Activated CD8-positive, alpha-beta memory T cell treated with anti-CD3 and anti-CD28 coated beads, Interleukin-2, amount 50 U/mL, for 24 hours (primary cell): ENCODE data around the gene C9orf50.

ENCODE experiments used
- DNase-seq: peaks from one replicate; pipeline ENCODE4 v3.0.0-alpha.2; 2020; ENCODE audit errors: extremely low read depth

Gene C9orf50

DNA sequence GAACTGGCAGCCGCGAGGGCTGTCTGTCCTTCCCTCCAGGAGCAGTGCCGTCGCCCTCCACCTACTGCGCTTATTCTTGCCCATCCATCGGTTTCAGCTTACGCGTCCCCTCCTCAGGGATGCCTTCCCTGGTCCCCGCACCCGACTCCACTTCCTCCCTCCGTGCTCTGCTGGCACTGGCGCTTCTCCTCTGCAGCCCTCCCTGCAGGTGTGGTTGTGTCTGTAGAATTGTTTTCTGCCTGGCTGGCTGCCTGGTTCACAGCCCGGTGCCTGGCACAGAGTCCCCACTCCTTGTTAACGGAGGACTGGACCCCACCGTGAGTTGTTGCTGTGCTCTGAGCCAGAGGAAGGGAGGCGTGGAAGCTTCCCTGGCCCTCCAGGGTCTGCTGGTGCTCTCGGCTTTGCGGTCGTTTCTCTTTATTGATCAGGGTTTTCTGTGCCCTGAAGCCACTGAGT is 10.8 kb upstream of the C9orf50 start:
- no peak for DNase-seq

- DNase-seq = no peak
Measured at GRCh38 chr9:129630967-129631673, 10.2 kb upstream of the C9orf50 start.

- DNase-seq = no peak
Measured at GRCh38 chr9:129629251-129629820, 8.4 kb upstream of the C9orf50 start.

DNA sequence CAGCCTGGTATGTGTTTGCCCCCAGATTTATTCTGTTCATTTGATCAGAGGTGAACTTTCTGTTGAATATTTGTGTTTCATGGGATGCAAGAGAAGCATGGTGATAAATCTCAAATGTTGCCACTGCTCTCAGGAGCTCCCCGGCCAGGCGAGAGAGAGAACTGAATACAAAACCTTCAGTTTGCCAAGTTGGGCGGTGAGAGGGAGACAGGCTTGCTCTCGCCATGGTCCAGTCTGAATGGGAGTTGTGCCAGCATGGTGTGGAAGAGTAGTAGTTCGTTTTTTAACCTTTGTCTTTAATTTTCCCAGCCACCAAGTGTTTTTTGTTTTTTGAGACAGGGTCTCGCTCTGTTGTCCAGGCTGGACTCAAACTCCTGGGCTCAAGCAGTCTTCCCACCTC is 7.8 kb upstream of the C9orf50 start:
- DNase-seq = no peak

DNA sequence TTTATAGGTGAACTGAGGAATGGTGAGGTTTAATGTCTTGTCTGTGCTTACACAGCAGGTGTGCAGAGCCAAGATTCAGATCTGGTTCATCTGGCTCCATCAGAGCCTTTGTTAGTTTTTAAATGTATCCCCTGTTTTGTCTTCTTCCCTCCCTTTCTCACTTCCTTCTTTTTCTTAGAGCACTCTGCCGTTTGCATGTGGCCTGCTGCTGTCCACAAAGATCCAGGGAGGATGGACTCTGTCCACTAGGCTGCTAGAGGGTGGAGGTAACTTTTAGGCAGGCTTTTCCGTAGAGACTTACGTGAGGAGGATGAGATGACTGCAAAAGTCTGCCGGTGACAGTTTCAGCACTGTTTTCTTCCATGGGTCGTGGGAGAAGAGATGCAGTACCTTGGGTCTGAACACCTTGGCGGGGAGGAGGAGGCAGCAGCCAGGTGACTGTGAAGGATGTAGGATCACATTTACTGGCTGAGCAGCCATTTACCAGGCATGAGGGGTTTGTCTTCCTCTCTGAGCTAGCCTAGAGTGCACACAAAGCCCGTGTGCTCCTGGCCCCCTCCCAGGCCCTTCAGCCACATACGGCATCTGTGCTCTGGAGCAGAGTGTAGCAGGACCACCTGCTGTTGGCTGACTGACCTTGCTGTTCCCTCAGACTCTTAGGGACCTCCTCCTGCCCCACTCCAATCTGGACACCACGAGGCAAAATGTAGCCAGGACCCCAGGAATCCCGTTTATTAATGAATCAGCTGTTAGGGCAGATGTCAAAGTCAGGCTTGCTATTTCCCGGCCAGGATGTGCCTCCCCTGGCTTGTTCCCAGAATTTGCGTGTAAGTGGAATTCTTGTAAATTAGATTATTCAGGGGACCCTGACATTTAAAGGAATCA is 6.9 kb upstream of the C9orf50 start:
- no peak for DNase-seq

DNA sequence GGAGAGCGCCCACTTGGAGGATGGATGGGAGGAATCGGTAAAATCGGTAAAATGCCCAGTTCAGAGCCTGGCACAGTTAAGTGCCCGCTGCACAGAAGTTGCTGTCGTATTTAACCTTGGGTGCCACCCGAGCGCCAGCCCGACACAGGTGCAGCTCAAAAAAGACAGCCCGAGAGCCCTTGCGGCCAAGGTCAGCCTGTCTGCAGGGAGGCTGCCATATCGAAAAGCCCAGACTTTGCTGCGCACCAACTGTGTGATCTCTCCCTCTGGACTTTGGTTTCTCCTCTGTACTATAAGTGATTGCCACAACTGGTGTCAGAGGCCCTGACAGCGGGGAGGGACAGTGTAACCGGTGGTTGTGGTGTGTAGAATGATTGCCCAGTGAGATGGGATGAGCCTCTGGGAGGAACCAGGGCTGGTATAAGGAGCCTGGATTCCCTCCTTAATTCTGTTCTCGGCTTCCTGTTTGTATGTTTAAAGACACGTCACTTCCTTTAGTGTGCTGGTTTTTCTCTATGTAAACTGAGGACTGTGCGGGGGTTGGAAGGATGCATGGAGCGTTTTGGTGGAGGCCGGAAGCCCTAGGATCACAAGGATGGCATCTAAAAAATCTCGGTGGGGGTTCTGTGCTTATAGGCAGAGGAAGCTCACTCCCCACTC is 5.9 kb upstream of the C9orf50 start:
- no peak for DNase-seq

- DNase-seq = peak; percentile 76
Measured at GRCh38 chr9:129626079-129626624, 5.3 kb upstream of the C9orf50 start, which contains the start of gene NTMT1. NTMT1 (plus strand) TSS chr9:129626163; CDS start chr9:129632704, 6,541 bp downstream.

DNA sequence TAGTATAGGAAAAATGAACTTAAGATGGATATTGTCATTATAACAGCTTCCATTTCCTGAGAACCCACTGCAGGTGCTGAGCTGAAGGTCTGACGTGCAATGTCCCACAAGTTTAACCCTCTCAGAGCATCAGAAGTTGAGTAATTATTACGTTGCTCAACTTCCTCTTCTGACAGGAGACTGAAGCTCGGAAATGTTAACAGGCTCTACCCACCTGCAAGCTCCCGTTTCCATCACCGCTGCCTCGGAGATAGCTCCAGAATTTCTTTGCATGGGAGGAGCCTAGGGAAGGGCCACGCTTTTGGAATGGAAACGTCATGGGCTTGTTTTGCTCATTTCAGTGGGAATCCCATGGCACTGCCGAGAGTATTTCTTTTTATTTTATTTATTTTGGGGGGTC is 4.0 kb upstream of the C9orf50 start:
- DNase-seq = no peak

DNA sequence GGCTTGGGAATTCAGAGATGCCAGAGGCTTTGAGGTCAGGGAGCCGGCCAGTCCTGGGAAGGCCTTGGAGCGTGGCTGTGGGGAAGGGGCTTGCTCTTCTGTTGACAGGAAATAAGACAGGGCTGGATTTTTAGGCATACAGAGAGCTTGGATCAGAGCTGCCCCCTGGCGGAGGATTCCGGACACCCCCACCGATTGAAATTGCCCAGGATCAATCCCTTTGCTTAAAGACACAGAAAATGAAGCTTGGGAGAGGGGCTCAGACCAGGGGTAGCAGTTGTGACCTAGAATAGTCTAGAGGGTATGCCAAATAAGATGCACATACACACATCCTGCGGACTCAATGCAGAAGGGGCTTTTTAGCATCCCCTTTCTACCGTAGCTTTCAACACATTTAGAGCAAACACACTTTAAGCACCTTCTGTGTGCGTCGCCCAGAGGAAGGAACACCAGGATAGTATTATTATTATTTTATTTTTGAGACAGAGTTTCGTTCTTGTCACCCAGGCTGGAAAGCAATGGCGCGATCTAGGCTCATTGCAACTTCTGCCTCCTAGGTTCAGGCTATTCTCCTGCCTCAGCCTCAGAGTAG is 3.4 kb upstream of the C9orf50 start:
- DNase-seq = peak; percentile 36

- no peak for DNase-seq
Measured at GRCh38 chr9:129623331-129623730, 2.4 kb upstream of the C9orf50 start.

GRCh38 chr9:129619787-129620668 is 873 bp downstream of the C9orf50 start:
- no peak for DNase-seq

GRCh38 chr9:129617167-129617566 is 3.7 kb downstream of the C9orf50 start:
- no peak for DNase-seq

GRCh38 chr9:129615407-129616285 is 5.3 kb downstream of the C9orf50 start:
- no peak for DNase-seq

DNA sequence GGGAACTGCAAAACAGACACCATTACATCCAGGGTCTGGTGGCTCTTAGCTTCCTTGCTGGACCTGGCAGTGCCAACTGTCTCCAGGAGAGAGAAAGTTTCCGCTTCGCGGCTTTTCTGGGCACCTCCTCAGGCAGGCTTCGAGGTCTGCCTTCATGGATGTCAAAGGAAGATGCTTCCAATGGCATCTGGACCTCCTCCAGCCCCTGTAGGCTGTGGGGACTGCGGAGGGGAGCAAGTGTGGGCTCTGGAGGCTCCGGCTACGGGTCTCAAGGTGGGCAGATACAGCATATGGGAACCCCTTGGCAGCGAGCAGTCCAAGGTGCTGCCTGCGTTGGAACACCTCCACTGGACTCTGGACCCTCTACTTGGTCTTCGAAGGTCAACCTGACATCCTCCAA is 6.0 kb downstream of the C9orf50 start:
- DNase-seq = no peak

DNA sequence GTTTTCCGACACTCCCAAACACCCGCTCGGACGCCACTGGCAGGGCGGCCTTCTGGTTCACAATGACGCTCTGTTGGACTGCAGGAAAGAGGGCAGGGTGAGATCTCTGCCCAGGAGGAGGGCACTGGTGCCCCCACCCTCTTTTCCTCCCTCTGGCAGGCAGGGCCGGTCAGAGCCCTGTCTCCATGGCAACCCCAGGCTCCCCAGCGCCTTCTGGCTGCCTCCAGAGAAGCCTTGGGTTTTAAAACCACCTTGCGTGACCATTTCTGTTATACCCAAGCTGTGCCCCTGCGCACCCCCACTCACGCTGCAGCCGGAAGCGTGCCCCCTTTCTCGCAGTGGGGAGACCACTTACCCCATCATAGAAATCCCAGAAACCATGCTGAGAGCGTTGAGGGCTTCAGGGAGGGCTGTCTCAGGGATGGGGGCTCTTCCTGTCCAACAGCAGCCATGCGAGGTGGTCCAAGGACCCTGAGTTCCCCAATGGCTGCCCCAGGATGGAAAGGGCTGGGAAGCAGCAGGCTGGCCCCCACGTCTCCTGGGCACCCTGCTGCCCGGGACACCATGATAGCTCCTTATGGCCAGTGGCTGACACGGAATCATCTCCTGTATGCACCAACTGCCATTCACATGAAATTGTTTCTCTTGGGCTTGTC is 7.3 kb downstream of the C9orf50 start:
- no peak for DNase-seq

DNA sequence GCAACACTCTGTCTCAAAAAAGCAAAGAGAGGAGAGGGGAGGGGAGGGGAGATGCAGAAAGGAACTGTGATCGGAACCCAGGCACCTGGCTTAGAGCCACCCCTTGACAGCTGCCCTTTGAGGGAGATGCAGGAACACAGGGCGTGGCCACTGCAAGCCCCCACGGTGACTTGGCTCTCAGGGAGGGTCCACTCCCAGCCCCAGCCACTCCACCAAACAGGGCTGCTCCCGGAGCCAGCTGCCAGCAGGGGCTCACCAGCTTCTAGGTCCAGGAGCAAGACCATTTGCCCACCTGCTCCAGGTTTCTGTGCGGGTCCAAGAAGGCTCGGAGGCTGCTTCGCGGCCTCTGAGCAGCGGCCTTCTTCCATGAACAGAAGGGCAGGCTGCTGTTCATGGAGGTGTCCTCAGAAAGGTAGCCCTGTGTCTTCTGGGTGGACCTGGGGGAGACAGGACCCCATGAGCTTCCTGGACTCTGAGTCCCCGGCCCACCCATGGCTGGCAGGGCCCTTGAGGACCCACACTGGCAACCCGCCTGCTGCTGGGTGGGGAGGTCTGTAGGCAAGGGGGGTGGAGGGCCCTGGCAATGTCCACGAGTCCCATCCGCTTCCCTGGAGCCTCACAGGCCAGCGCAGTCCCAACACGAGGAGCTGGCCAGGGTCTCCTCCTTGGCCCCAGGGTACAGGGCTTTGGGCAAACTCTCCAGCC is 7.9 kb downstream of the C9orf50 start:
- DNase-seq = no peak

DNA sequence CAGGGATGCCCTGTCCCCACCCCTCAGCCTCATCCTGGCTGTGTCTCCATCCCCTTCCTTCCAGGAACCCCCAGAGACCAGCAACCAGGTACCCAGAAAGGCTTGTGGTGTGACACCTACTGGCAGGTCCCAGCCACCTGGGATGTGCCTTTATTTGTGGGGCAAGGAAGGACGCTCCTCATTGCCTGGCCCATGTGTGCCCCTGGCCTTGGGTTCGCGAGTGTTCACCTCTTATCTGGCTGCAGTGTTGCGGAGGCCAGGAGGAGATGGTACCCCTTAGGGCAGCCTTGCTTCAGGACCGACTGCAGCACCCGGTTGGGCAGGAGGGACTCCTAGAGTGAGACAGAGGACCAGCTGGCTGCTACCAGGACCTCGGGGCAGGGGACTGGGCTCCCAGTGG is 8.8 kb downstream of the C9orf50 start:
- no peak for DNase-seq

DNA sequence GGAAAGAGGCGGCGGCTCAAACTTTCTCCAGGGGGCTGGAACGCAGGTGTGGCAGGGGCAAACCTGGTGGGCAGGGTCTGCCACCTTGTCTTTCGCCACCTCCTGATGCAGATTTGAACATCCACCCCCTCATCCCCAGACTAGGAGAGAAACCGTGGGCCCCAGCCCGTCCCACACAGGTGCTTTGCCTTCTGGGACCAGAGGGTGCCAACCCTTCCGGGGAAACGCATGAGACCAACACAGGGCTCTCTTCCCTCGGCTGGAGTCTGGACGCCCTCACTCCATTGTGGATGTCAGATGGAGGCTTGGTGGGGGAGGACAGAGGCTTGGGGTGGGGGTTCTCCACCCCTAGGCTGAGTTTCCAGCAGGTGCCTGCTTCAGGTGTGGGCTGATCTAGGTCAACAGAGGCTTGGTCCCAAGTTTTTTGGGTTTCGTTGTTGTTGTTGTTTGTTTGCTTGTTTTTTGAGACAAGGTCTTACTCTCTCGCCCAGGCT is 9.5 kb downstream of the C9orf50 start:
- no peak for DNase-seq
